GM12874 (cell line): ENCODE measurements around the gene PHLDB2.

Source experiments
- CTCF ChIP-seq: IDR thresholded peaks from 2 replicates; pipeline ENCODE4 v1.5.1; 2011; ENCODE audit warnings: low read depth, mild to moderate bottlenecking, control low read depth, low read length, moderate library complexity; ENCODE audit not compliant: insufficient read depth

The PHLDB2 gene

DNA sequence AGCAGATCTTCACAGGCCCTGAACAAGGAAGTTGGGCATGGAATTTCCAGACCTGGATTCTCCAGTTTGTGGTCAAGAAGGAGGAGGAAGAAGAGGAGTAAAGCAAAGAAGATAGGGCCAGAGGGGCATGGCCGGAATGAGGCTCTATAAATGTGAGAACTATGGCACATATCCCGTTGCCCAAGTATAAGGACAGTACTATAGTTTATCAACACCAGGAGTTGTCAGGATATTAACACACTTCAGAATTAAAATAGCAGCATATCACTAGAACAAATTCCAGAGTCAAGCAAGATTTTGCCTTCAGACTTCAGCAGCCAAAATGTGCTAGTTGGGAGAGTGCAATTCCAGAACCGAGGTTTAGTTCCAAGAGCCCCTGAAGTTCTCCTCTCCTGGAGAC, 38.4 kb upstream of the PHLDB2 start:
- no peak for TF ChIP-seq CTCF

DNA sequence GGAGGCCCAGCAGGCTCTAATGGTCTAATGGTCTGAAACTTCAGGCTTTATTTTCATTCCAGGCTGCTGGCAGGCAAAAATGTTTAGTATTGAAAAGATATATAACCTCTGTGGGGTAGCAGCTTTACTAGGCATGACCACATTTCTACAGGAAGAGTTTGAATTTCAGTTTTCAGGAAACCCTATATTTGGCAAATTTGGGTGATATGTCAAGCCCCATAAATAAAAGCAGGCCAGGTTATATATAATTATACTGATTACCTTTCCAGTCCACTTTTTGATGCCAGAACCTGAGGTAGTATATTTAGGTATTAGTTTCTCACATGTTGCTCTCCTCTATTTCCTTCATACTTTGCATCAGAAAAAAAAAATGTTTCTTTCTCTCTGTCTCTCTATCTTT, 37.2 kb upstream of the PHLDB2 start:
- no peak for TF ChIP-seq CTCF

DNA sequence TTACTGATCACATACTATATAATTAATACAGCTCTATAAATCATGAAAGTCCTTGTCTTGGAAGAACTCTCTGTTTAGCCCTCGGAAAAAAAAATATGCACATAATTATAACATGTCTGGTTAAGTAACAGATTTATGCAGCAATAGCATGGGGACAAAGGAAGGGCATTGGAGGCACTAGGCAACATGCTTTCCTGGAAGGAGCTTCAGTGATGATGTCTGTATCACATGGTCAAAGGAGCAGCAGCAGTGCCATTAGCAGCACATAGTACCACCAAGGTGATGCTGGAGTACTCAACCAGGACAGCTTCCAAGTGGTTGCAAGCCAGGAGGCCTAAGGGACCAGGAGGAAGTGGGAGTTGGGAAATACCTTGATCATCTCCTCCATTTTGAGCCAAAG, 36.3 kb upstream of the PHLDB2 start:
- no peak for TF ChIP-seq CTCF

GRCh38 chr3:111823341-111823855, 35.7 kb upstream of the PHLDB2 start:
- TF ChIP-seq CTCF = no peak

DNA sequence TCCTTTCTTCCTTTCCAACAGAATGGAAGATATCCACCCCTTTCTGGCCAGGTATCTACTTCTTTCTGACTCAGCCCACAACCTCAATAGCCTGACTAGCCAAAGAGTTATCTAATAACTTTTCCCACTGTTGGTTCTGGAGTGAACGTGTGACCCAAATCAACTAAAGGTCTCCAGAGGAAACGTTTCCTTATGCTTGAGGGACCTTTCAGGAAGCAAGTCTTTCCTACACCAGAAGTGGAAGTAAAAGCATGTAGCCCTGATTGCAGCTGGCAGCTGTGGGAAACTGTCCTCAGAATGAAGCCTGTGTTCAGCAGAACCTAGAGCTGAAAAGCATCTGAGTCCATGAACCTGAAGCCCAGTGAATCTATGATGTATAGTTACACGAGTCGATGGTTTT, 34.7 kb upstream of the PHLDB2 start:
- TF ChIP-seq CTCF = no peak

DNA sequence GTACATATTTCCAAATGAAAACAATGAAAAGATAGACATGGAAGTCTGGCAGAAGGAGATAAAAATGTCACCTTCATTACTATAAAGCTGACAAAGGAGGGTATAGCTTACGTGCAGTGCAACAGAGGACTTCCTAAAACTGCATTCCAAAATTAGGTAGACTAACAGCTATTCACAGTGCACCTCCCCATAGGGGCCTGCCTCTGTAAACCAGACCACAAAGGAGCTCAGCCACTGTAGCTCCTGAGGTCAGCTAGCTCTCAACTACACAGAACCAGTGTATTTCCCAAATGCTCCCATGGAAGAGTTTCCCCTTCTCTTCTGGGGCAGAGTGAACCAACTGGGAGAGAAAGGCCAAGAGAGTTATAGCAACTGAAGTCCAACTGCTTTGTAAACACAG, 31.2 kb upstream of the PHLDB2 start:
- TF ChIP-seq CTCF = no peak

DNA sequence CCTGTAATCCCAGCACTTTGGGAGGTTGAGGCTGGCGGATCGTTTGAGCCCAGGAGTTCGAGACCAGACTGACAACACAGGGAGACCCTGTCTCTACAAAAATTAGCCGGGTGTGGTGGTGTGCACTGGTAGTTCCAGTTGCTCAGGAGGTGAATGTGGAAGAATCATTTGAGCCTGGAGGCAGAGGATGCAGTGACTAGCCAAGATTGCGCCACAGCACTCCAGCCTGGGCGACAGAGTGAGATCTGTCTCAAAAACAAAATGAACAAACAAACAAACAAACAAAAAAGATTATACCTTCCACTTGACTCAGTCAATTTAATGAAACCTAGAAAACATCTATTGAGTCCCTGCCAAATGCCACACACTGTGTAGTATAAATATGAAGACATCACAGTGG, 30.5 kb upstream of the PHLDB2 start:
- TF ChIP-seq CTCF = no peak

GRCh38 chr3:111829023-111829422, 30.0 kb upstream of the PHLDB2 start:
- TF ChIP-seq CTCF = no peak
